Endothelial cell of umbilical vein (primary cell): ENCODE measurements around the gene ASCL3.

ENCODE experiments used
- CTCF ChIP-seq, 2 donors: IDR thresholded peaks; 1 replicate in 1 of 2; 2 replicates in 1 of 2; pipeline ENCODE4 v1.5.1; 2011; ENCODE audit warnings: low read length in 2 of 2, mild to moderate bottlenecking in 2 of 2, moderate library complexity in 2 of 2, control low read depth in 1 of 2, inconsistent platforms in 1 of 2, low read depth in 1 of 2; ENCODE audit not compliant: insufficient read depth in 1 of 2; ENCODE audit errors: extremely low read depth in 1 of 2
- EZH2 ChIP-seq: IDR thresholded peaks from 2 replicates; pipeline ENCODE4 v1.6.1; 2012; ENCODE audit warnings: borderline replicate concordance, low read depth, mild to moderate bottlenecking, moderate library complexity, low read length, inconsistent platforms; ENCODE audit not compliant: severe bottlenecking
- FOS ChIP-seq: IDR thresholded peaks from 2 replicates; pipeline ENCODE4 v1.6.1; 2011; ENCODE audit warnings: mild to moderate bottlenecking, low read length, moderate library complexity, borderline replicate concordance; ENCODE audit not compliant: insufficient read depth
- JUN ChIP-seq: IDR thresholded peaks from 2 replicates; pipeline ENCODE4 v1.6.1; 2011; ENCODE audit warnings: borderline replicate concordance, low read depth; ENCODE audit not compliant: insufficient read length, insufficient read depth
- MAX ChIP-seq: IDR thresholded peaks from 2 replicates; pipeline ENCODE4 v1.6.1; 2011; ENCODE audit not compliant: insufficient read depth, insufficient read length
- POLR2A ChIP-seq: IDR thresholded peaks from 2 replicates; pipeline ENCODE4 v1.6.1; 2012; ENCODE audit warnings: low read depth, mild to moderate bottlenecking, control low read depth, low read length
- POLR2AphosphoS5 ChIP-seq: IDR thresholded peaks from 2 replicates; pipeline ENCODE4 v1.6.1; 2012; ENCODE audit warnings: low read depth, mild to moderate bottlenecking, control low read depth, low read length, moderate library complexity; ENCODE audit not compliant: insufficient read depth

GRCh38 chr11:8927233-8927632 is 15.6 kb downstream of the ASCL3 start:
- TF ChIP-seq MAX: no peak
- TF ChIP-seq POLR2A: no peak
- TF ChIP-seq EZH2: no peak
- no peak for TF ChIP-seq CTCF (IDR thresholded peaks at IDR 0.05; ENCODE audit: extremely low read depth in 1 of 2, insufficient read depth in 1 of 2, low read depth in 1 of 2, low read length in 2 of 2)
- no peak for TF ChIP-seq POLR2AphosphoS5
- no peak for TF ChIP-seq FOS
- no peak for TF ChIP-seq JUN
